AG09319 (cell line): ENCODE measurements around the gene RAI14.
"Not testable (repeated sequence)": the region's sequence is repeated elsewhere in the genome, so short reads cannot be mapped to it uniquely, and the experiment has no call there.

Experiments used
- DNase-seq: peaks from one replicate; pipeline ENCODE4 v3.0.0-alpha.2; 2010; ENCODE audit warnings: low read depth; ENCODE audit errors: extremely low read depth
- CTCF ChIP-seq: IDR thresholded peaks from 2 replicates; pipeline ENCODE4 v1.5.1; 2011; ENCODE audit warnings: low read depth, mild to moderate bottlenecking, inconsistent platforms, low read length, moderate library complexity

Gene RAI14

GRCh38 chr5:34749431-34749873, 93.3 kb downstream of the RAI14 start:
- peak; percentile 43 for DNase-seq

GRCh38 chr5:34750206-34750605, 94.1 kb downstream of the RAI14 start:
- no peak for TF ChIP-seq CTCF
- DNase-seq = no peak

More at GRCh38 chr5:34749431-34749873, 93.3 kb downstream of the RAI14 start:
- no peak for TF ChIP-seq CTCF

GRCh38 chr5:34751807-34752736, 95.9 kb downstream of the RAI14 start:
- TF ChIP-seq CTCF = no peak
- DNase-seq = no peak

GRCh38 chr5:34753236-34753635, 97.1 kb downstream of the RAI14 start:
- DNase-seq = not testable (repeated sequence)

GRCh38 chr5:34755926-34756325, 99.8 kb downstream of the RAI14 start:
- no peak for DNase-seq
- no peak for TF ChIP-seq CTCF

GRCh38 chr5:34756781-34757624, 100.9 kb downstream of the RAI14 start:
- no peak for DNase-seq
- TF ChIP-seq CTCF = no peak

GRCh38 chr5:34758514-34758913, 102.4 kb downstream of the RAI14 start:
- no peak for TF ChIP-seq CTCF
- DNase-seq = no peak

GRCh38 chr5:34759213-34759612, 103.1 kb downstream of the RAI14 start:
- DNase-seq = not testable (repeated sequence)
